GM18951 (cell line): ENCODE measurements around the gene LPAR2.
"Not testable (repeated sequence)": the region's sequence is repeated elsewhere in the genome, so short reads cannot be mapped to it uniquely, and the experiment has no call there.

Source experiments
- POLR2A ChIP-seq: IDR thresholded peaks from 4 replicates; pipeline ENCODE4 v1.6.1; 2011; ENCODE audit warnings: mild to moderate bottlenecking; ENCODE audit not compliant: insufficient read length, insufficient read depth; ENCODE audit errors: extremely low read depth
- in situ Hi-C: fragments of 300-500 bp; cut with MboI; formaldehyde crosslinking; loops from one replicate; pipeline ENCODE4 v1.12.0; 2022; ENCODE audit warnings: low sequenced_read_pairs, mixed read lengths, inconsistent platforms; ENCODE audit not compliant: unreplicated experiment

Gene LPAR2

GRCh38 chr19:19613506-19613905, 14.5 kb downstream of the LPAR2 start:
- in situ Hi-C loops = no loop called here
- TF ChIP-seq POLR2A = no peak

DNA sequence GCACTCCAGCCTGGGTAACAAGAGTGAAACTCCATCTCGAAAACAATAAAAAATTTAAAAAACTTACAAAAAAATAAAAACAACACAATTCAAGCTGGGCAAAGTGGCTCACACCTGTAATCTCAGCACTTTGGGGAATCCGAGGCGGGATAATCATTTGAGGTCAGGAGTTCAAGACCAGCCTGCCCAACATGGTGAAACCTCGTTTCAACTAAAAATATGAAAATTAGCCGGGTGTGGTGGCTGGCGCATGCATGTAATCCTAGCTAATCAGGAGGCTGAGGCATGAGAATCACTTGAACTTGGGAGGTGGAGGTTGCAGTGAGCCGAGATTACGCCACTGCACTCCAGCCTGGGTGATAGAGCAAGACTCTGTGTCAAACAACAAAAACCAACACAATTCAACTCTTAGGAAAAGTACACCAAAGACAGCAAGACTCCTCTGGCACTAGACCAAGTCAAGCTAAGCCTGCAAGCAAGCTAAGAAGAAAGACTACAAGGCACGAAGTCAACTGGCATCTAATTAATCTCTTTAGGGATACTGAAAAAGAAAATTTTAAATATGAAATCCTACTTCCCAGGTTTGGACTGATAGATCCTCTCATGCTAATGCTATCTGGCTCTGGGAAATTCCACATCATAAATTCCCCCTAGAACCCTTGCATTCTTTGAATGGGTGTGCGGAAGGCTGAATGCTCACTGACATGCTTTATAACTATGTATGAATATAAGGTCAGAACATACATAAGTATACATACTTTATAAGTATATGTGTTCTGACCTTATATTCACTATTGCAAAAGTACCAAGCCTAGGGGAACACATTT, 17.4 kb downstream of the LPAR2 start:
- in situ Hi-C loops = no loop called here
- TF ChIP-seq POLR2A = no peak

DNA sequence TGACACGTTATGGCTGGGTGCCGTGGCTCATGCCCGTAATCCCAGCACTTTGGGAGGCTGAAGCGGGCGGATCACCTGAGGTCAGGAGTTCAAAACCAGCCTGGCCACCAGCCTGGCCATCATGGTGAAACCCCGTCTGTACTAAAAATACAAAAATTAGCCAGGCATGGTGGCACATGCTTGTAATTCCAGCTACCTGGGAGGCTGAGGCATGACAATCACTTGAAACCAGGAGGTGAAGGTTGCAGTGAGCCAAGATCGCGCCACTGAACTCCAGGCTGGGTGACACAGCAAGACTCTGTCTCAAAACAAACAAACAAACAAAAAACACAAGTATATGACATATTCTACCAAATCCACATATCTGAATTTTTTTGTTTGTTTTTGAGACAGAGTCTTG, 21.3 kb downstream of the LPAR2 start:
- in situ Hi-C loops = not testable (repeated sequence)

GRCh38 chr19:19606021-19606420, 22.0 kb downstream of the LPAR2 start:
- TF ChIP-seq POLR2A = no peak
- in situ Hi-C loops = no loop called here

DNA sequence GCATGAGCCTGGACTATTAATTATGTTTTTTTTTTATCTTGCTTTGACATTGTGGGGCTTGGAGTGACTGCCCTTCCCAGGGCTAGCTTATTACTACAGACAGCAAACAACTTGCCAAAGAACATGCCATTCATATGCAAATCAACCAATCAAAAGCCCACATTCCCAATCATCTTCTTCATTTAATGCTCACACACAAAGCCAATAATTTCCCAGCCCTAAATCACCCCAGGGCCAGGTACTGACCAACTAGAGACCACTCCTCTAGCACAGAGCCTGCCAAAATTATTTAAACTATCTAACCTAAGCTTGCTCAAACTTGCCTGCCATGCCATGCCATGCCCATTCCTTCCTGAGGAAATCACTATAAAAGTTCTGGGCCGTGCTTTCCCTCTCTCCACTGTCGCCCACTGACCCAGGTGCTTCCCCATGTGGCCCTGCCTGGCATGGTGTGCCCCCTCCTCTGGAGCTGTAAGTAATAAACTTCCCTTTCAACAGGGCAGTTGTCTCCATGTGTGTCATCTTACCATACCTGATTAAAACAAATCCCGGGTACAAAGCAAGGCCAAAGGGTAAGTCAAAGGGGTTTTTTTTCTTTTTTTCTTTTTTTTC, 25.2 kb downstream of the LPAR2 start:
- no peak for TF ChIP-seq POLR2A
- in situ Hi-C loops = no loop called here

GRCh38 chr19:19602136-19602712, 25.8 kb downstream of the LPAR2 start:
- no peak for TF ChIP-seq POLR2A
- in situ Hi-C loops = no loop called here

GRCh38 chr19:19600793-19601330, 27.2 kb downstream of the LPAR2 start:
- in situ Hi-C loops = no loop called here
- TF ChIP-seq POLR2A = no peak

DNA sequence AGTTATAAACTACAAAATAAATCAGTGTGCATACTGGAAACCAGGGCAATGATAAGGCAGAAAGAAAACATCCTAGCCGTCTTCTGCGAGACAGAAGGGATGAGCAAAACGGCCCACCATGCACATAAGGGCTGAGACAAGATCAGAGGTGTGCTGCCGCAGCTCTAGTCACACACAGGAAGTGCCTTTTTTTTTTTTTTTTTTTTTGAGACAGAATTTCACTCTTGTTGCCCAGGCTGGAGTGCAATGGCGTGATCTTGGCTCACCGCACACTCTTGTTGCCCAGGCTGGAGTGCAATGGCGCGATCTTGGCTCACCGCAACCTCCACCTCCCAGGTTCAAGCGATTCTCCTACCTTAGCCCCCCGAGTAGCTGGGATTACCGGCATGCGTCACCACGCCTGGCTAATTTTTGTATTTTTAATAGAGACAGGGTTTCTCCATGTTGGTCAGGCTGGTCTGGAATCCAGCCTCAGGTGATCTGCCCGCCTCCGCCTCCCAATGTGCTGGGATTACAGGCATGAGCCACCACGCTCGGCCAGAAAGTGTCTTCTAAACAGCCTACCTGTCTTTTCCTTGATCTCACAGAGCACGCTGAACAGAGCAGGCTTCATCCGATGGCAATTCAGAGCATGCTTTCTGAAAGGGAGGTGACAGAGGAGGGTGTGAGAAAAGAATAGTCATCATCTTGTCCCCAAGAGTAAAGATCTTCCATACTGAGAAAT, 29.1 kb downstream of the LPAR2 start:
- in situ Hi-C loops = not testable (repeated sequence)

DNA sequence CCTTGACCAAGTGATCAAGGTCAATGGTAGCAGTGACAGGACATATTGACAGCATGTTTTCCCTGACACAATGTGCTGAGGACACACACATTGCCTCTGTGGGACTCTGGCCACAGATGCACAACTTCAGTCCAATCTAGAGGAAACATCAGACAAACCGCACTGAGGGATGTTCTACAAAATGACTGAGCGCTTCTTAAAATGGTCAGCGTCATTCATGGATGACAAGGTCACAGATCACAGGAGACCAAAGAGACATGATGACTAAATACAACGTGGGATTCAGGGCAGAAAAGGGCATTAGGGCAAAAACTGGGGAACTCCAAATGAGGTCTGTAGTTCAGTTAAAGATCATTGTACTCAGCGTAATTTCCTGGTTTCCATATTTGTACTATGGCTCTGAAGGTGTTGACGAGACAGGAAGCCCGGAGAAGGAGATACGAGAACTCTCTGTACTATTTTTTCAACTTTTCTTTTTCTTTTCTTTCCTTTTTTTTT, 30.2 kb downstream of the LPAR2 start:
- peak; percentile 12 for TF ChIP-seq POLR2A
- in situ Hi-C loops = no loop called here

- no peak for TF ChIP-seq POLR2A
- in situ Hi-C loops = no loop called here
Observed at GRCh38 chr19:19595171-19595701, 32.8 kb downstream of the LPAR2 start.

DNA sequence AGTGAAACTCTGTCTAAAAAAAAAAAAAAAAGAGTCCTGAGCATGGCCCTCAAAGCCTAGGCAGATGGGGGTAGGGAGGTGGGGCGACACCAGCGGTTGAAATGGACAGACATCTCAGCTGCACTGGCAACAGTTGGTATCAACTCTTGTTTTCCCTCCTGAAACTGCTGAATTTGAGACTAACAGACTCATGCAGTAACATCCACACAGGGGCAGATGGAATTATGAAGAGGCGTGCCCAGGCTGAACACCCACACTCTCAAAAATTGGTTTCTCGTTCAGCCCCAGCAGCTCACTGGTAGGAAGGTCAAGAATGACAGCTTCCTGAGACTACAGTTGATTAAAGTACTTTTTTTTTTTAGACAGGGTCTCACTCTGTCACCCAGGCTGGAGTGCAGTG, 33.6 kb downstream of the LPAR2 start:
- no peak for TF ChIP-seq POLR2A
- in situ Hi-C loops = no loop called here

DNA sequence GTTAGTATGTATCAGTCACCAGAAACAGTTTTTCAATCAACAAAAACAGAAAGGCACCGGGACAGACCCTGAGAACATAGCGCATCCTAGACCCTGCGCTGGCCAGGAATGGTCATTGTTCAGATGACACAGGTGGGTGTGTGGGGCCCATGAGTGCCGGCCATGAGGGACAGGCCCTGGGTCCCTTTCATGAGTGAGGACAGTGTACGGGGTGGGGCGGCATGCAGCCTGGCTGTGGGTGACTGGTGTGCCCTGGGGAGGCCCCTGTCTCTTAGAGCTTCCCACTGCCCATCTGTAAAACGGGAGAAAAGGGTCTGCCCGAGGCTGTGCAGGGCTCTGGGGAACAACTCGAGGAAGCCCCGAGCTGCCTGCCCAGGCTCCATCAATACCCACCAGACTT, 35.3 kb downstream of the LPAR2 start:
- in situ Hi-C loops = no loop called here
- TF ChIP-seq POLR2A = no peak
